KMS-11 (cell line): ENCODE data around the gene IFITM2.

Source experiments
- H2AFZ ChIP-seq: fragments of 200-600 bp; sonication (generic); 2 replicates; pipeline ENCODE4 v1.6.1; 2016; ENCODE audit warnings: antibody characterized with exemption, mixed run types, low read depth
- H3K27ac ChIP-seq: fragments of 200-600 bp; sonication (generic); 2 replicates; pipeline ENCODE4 v1.6.1; 2016; ENCODE audit warnings: mild to moderate bottlenecking, mixed run types
- H3K27me3 ChIP-seq: fragments of 200-600 bp; sonication (generic); 2 replicates; pipeline ENCODE4 v1.6.1; 2017; ENCODE audit warnings: mild to moderate bottlenecking, low read depth, mixed run types, moderate library complexity; ENCODE audit not compliant: insufficient read depth
- H3K36me3 ChIP-seq: fragments of 200-600 bp; sonication (generic); 2 replicates; pipeline ENCODE4 v1.6.1; 2017; ENCODE audit warnings: mild to moderate bottlenecking, mixed run types; ENCODE audit not compliant: insufficient read depth
- H3K4me1 ChIP-seq: fragments of 200-600 bp; sonication (generic); 2 replicates; pipeline ENCODE4 v1.6.1; 2016; ENCODE audit warnings: mild to moderate bottlenecking, low read depth, mixed run types; ENCODE audit not compliant: poor library complexity, severe bottlenecking
- H3K4me2 ChIP-seq: fragments of 200-600 bp; sonication (generic); 2 replicates; pipeline ENCODE4 v1.7.0; 2016; ENCODE audit warnings: mild to moderate bottlenecking, mixed run types
- H3K4me3 ChIP-seq: fragments of 200-600 bp; sonication (generic); IDR thresholded peaks from 2 replicates; pipeline ENCODE4 v1.6.1; 2017; ENCODE audit warnings: low read depth, low read length, mixed read lengths; ENCODE audit not compliant: insufficient read depth
- H3K79me2 ChIP-seq: fragments of 200-600 bp; sonication (generic); 2 replicates; pipeline ENCODE4 v1.6.1; 2016; ENCODE audit warnings: low read depth, mixed run types; ENCODE audit not compliant: insufficient read depth
- H3K9ac ChIP-seq: fragments of 200-600 bp; sonication (generic); 2 replicates; pipeline ENCODE4 v1.6.1; 2016; ENCODE audit warnings: mild to moderate bottlenecking, mixed run types
- H4K20me1 ChIP-seq: fragments of 200-600 bp; sonication (generic); 2 replicates; pipeline ENCODE4 v1.6.1; 2016; ENCODE audit warnings: mild to moderate bottlenecking, mixed run types; ENCODE audit not compliant: insufficient read depth
- TF ChIP-seq, protein P1 (sequence below): fragments of 200-600 bp; sonication (generic); conservative IDR thresholded peaks from 2 replicates; pipeline ENCODE4 v1.6.1; 2017; ENCODE audit warnings: low read depth, mild to moderate bottlenecking, antibody characterized with exemption, low read length, moderate library complexity, mixed read lengths

Gene IFITM2

DNA sequence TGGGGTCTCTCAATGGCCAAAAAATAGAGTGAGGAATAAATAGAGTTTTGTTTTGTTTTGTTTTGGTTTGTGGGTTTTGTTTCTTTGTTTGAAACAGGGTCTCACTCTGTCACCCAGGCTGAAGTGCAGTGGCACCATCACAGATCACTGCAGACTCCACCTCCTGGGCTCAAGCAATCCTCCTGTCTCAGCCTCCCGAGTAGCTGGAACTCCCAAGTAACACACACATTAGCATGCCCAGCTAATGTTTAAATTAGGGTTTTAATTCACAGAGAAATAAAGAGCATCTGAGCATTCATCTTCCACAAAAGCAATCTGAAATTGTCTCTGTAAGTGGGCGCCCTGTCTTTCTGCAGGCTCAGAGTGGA lies 22.3 kb downstream of the IFITM2 start:
- TF ChIP-seq, protein P1, sequence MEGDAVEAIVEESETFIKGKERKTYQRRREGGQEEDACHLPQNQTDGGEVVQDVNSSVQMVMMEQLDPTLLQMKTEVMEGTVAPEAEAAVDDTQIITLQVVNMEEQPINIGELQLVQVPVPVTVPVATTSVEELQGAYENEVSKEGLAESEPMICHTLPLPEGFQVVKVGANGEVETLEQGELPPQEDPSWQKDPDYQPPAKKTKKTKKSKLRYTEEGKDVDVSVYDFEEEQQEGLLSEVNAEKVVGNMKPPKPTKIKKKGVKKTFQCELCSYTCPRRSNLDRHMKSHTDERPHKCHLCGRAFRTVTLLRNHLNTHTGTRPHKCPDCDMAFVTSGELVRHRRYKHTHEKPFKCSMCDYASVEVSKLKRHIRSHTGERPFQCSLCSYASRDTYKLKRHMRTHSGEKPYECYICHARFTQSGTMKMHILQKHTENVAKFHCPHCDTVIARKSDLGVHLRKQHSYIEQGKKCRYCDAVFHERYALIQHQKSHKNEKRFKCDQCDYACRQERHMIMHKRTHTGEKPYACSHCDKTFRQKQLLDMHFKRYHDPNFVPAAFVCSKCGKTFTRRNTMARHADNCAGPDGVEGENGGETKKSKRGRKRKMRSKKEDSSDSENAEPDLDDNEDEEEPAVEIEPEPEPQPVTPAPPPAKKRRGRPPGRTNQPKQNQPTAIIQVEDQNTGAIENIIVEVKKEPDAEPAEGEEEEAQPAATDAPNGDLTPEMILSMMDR: no peak
- H3K79me2 ChIP-seq: no peaks in the 10 kb centered on the region
- H3K36me3 ChIP-seq: no peaks in the 10 kb centered on the region
- no peak overlapping the region for H3K4me2 ChIP-seq
- no peak overlapping the region for H3K27ac ChIP-seq
- no peak overlapping the region for H2AFZ ChIP-seq
- no peak overlapping the region for H3K9ac ChIP-seq
- no peak overlapping the region for H3K4me3 ChIP-seq
- peaks cover 69% of the 10 kb centered on the region for H3K27me3 ChIP-seq
- no peaks in the 10 kb centered on the region for H4K20me1 ChIP-seq
- H3K4me1 ChIP-seq: peaks cover 38% of the 10 kb centered on the region

- no peak overlapping the region for H3K27ac ChIP-seq
These were observed 22.7 kb downstream of the IFITM2 start for GRCh38 chr11:330307-330693.

GRCh38 chr11:330694-331357 lies 23.2 kb downstream of the IFITM2 start:
- Histone ChIP-seq H3K36me3 (no peaks in the 10 kb centered on the region), H3K79me2 (no peaks in the 10 kb centered on the region), H3K4me3 (no peak overlapping the region), H4K20me1 (no peaks in the 10 kb centered on the region), H3K4me1 (peaks cover 38% of the 10 kb centered on the region), H2AFZ (no peak overlapping the region), H3K27me3 (peaks cover 74% of the 10 kb centered on the region), H3K27ac (no peak overlapping the region), H3K9ac (no peak overlapping the region), H3K4me2 (peak overlapping the region; percentile 52)
- TF ChIP-seq, protein P1: no peak

More at GRCh38 chr11:330307-330693, 22.7 kb downstream of the IFITM2 start:
- H3K79me2 ChIP-seq: no peaks in the 10 kb centered on the region
- H2AFZ ChIP-seq: no peak overlapping the region
- peaks cover 38% of the 10 kb centered on the region for H3K4me1 ChIP-seq
- no peaks in the 10 kb centered on the region for H4K20me1 ChIP-seq
- no peak overlapping the region for H3K4me3 ChIP-seq
- TF ChIP-seq, protein P1: no peak
- no peak overlapping the region for H3K4me2 ChIP-seq
- no peak overlapping the region for H3K9ac ChIP-seq
- H3K36me3 ChIP-seq: no peaks in the 10 kb centered on the region
- peaks cover 72% of the 10 kb centered on the region for H3K27me3 ChIP-seq

- Histone ChIP-seq H3K27ac (no peak overlapping the region), H3K79me2 (no peaks in the 10 kb centered on the region), H3K4me2 (peak overlapping the region; percentile 52), H3K4me1 (peaks cover 38% of the 10 kb centered on the region), H3K36me3 (no peaks in the 10 kb centered on the region), H3K4me3 (no peak overlapping the region), H3K9ac (no peak overlapping the region), H3K27me3 (peaks cover 79% of the 10 kb centered on the region), H2AFZ (no peak overlapping the region), H4K20me1 (no peaks in the 10 kb centered on the region)
- TF ChIP-seq, protein P1: no peak
These were observed 23.9 kb downstream of the IFITM2 start for GRCh38 chr11:331358-332060.
